Lower leg skin (tissue), 3 donors: Measurements from ENCODE around the gene CCDC57.

Experiments used
- CTCF ChIP-seq, 3 donors: fragments of 450-650 bp; IDR thresholded peaks; one replicate each; pipeline ENCODE4 v1.5.1; 2016; ENCODE audit warnings: antibody characterized with exemption in 3 of 3, mild to moderate bottlenecking in 3 of 3, moderate library complexity in 2 of 3
- POLR2A ChIP-seq, 2 donors: fragments of 450-650 bp; IDR thresholded peaks; one replicate each; pipeline ENCODE4 v1.6.1; 2016 to 2017; ENCODE audit warnings: antibody characterized with exemption in 2 of 2, mild to moderate bottlenecking in 1 of 2, moderate library complexity in 1 of 2

GRCh38 chr17:82073446-82073845, 139.2 kb downstream of the CCDC57 start:
- TF ChIP-seq CTCF (IDR thresholded peaks at IDR 0.05), result no peak
- no peak for TF ChIP-seq POLR2A (IDR thresholded peaks at IDR 0.05)
